ENCODE measurements around the gene MRC1.

- TF ChIP-seq ZNF184 (tag by site-specific recombination; IDR thresholded peaks at IDR 0.05) (no peak), CTCF (tag by site-specific recombination; IDR thresholded peaks at IDR 0.05) (no peak), ZNF398 (tag by site-specific recombination; IDR thresholded peaks at IDR 0.05) (no peak), ZNF302 (tag by site-specific recombination; IDR thresholded peaks at IDR 0.05; ENCODE audit: low read depth) (no peak), HOXA7 (CRISPR knock-in tag; IDR thresholded peaks at IDR 0.05; ENCODE audit: borderline replicate concordance) (no peak), ZBTB7A (tag by site-specific recombination; IDR thresholded peaks at IDR 0.05; ENCODE audit: low read depth) (no peak), ZNF621 (tag by site-specific recombination; IDR thresholded peaks at IDR 0.05) (no peak), SCRT1 (tag by site-specific recombination; IDR thresholded peaks at IDR 0.05; ENCODE audit: borderline replicate concordance) (no peak), ZNF24 (tag by site-specific recombination; IDR thresholded peaks at IDR 0.05) (no peak)
Observed at GRCh38 chr10:17891435-17891834, 82.3 kb downstream of the MRC1 start.

Measured in HEK293 (cell line).